IMR-90 (cell line): ENCODE measurements around the gene LSM2.

Experiments used
- BHLHE40 ChIP-seq: fragments of 150-350 bp; IDR thresholded peaks from 2 replicates; pipeline ENCODE4 v1.6.1; 2016; ENCODE audit warnings: mild to moderate bottlenecking, low read depth, low read length
- CEBPB ChIP-seq: IDR thresholded peaks from 2 replicates; pipeline ENCODE4 v1.6.1; 2012; ENCODE audit warnings: low read depth, low read length, improper control_type of control experiment
- CHD1 ChIP-seq: IDR thresholded peaks from 2 replicates; pipeline ENCODE4 v1.6.1; 2012; ENCODE audit warnings: low read depth, low read length, improper control_type of control experiment
- MAFK ChIP-seq: IDR thresholded peaks from 2 replicates; pipeline ENCODE4 v1.6.1; 2012; ENCODE audit warnings: low read depth, low read length, improper control_type of control experiment
- MAZ ChIP-seq: IDR thresholded peaks from 2 replicates; pipeline ENCODE4 v1.6.1; 2012; ENCODE audit warnings: low read depth, mild to moderate bottlenecking, low read length, improper control_type of control experiment, moderate library complexity, borderline replicate concordance
- MXI1 ChIP-seq: IDR thresholded peaks from 2 replicates; pipeline ENCODE4 v1.6.1; 2012; ENCODE audit warnings: low read depth, mild to moderate bottlenecking, low read length, moderate library complexity, borderline replicate concordance
- NFE2L2 ChIP-seq: fragments of 150-350 bp; IDR thresholded peaks from 2 replicates; pipeline ENCODE4 v1.6.1; 2016; ENCODE audit warnings: low read depth, mild to moderate bottlenecking, low read length
- POLR2A ChIP-seq: IDR thresholded peaks from 2 replicates; pipeline ENCODE4 v1.6.1; 2012; ENCODE audit warnings: mild to moderate bottlenecking, low read depth, low read length
- RAD21 ChIP-seq: IDR thresholded peaks from 2 replicates; pipeline ENCODE4 v1.6.1; 2012; ENCODE audit warnings: low read length, improper control_type of control experiment
- RCOR1 ChIP-seq: IDR thresholded peaks from 2 replicates; pipeline ENCODE4 v1.6.1; 2012; ENCODE audit warnings: mild to moderate bottlenecking, low read length, improper control_type of control experiment; ENCODE audit not compliant: insufficient replicate concordance
- TF ChIP-seq, protein P1 (sequence below): conservative IDR thresholded peaks from 2 replicates; pipeline ENCODE4 v1.5.1; 2012; ENCODE audit warnings: mild to moderate bottlenecking, low read depth, low read length, improper control_type of control experiment

DNA sequence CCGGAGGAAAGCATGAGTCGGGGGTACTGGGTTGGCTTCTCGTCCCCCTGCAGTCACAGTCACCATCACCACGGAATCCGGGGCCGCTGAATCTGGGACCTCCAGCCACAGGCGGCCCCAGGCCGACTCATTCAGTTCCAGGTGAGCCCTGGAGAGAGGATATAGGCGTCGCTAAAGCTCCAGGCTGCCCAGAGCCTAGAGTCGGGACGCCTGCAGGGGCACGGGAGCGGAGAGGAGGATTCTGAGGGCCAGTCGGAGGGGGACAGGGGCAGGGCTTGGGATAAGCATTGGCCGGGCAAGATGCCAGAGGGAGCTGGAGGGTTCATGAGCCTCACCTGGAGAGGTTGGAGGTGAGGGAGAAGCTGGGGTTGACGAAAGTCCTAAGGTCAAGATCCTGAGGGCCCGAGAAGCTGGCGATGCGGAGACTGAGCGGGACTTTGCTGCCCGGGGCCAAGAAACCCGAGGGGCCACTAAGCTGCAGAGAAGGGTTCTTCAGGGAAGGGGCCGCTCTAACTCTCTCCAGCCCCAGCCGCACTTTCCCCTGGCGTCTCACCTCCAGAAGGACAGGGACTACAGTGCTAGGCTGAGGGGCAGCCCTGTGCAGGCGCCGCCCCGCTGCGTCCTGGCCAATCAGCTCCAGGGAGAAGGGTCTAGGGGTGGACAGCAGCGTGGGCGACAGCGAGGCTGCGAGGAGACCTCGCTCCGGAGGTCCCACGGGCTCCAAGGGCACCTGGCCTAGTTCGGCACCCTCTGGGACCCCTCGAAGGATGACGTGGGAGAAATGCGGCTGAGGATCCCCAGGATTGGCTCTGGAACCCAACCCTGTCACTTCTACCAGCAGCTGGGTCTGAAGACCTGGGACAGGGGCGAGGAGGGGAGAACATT lies 40.6 kb downstream of the LSM2 start:
- TF ChIP-seq MAFK (no peak), RCOR1 (no peak), POLR2A (no peak), MXI1 (no peak), RAD21 (no peak), NFE2L2 (no peak), BHLHE40 (no peak), MAZ (no peak), CEBPB (no peak), CHD1 (no peak)
- TF ChIP-seq, protein P1, sequence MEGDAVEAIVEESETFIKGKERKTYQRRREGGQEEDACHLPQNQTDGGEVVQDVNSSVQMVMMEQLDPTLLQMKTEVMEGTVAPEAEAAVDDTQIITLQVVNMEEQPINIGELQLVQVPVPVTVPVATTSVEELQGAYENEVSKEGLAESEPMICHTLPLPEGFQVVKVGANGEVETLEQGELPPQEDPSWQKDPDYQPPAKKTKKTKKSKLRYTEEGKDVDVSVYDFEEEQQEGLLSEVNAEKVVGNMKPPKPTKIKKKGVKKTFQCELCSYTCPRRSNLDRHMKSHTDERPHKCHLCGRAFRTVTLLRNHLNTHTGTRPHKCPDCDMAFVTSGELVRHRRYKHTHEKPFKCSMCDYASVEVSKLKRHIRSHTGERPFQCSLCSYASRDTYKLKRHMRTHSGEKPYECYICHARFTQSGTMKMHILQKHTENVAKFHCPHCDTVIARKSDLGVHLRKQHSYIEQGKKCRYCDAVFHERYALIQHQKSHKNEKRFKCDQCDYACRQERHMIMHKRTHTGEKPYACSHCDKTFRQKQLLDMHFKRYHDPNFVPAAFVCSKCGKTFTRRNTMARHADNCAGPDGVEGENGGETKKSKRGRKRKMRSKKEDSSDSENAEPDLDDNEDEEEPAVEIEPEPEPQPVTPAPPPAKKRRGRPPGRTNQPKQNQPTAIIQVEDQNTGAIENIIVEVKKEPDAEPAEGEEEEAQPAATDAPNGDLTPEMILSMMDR: no peak
